ENCODE results near the gene INO80D.

DNA sequence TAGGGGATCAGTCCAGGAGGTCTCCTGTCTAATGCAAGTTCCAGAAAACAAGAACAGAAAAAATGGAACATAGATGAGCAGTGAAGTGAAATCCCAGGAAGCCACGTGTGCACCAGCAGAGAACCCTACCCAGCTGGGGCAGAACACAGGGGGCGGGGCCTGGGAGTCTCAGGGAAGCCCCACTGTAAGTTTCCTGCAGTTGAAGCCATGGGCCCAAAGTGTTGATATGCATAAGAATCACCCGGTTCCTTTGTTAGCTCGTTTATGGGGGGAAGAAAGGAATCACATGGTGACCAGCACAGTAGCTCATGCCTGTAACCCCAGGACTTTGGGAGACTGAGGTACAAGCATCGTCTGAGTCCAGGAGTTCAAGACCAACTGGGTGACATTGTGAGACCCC, 131.3 kb downstream of the INO80D start:
- no peak for TF ChIP-seq SP2 (tag by site-specific recombination; IDR thresholded peaks at IDR 0.05)
- TF ChIP-seq, protein P1, sequence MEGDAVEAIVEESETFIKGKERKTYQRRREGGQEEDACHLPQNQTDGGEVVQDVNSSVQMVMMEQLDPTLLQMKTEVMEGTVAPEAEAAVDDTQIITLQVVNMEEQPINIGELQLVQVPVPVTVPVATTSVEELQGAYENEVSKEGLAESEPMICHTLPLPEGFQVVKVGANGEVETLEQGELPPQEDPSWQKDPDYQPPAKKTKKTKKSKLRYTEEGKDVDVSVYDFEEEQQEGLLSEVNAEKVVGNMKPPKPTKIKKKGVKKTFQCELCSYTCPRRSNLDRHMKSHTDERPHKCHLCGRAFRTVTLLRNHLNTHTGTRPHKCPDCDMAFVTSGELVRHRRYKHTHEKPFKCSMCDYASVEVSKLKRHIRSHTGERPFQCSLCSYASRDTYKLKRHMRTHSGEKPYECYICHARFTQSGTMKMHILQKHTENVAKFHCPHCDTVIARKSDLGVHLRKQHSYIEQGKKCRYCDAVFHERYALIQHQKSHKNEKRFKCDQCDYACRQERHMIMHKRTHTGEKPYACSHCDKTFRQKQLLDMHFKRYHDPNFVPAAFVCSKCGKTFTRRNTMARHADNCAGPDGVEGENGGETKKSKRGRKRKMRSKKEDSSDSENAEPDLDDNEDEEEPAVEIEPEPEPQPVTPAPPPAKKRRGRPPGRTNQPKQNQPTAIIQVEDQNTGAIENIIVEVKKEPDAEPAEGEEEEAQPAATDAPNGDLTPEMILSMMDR (tag by site-specific recombination; IDR thresholded peaks at IDR 0.05): no peak
- TF ChIP-seq, protein P2, sequence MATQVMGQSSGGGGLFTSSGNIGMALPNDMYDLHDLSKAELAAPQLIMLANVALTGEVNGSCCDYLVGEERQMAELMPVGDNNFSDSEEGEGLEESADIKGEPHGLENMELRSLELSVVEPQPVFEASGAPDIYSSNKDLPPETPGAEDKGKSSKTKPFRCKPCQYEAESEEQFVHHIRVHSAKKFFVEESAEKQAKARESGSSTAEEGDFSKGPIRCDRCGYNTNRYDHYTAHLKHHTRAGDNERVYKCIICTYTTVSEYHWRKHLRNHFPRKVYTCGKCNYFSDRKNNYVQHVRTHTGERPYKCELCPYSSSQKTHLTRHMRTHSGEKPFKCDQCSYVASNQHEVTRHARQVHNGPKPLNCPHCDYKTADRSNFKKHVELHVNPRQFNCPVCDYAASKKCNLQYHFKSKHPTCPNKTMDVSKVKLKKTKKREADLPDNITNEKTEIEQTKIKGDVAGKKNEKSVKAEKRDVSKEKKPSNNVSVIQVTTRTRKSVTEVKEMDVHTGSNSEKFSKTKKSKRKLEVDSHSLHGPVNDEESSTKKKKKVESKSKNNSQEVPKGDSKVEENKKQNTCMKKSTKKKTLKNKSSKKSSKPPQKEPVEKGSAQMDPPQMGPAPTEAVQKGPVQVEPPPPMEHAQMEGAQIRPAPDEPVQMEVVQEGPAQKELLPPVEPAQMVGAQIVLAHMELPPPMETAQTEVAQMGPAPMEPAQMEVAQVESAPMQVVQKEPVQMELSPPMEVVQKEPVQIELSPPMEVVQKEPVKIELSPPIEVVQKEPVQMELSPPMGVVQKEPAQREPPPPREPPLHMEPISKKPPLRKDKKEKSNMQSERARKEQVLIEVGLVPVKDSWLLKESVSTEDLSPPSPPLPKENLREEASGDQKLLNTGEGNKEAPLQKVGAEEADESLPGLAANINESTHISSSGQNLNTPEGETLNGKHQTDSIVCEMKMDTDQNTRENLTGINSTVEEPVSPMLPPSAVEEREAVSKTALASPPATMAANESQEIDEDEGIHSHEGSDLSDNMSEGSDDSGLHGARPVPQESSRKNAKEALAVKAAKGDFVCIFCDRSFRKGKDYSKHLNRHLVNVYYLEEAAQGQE (tag by site-specific recombination; IDR thresholded peaks at IDR 0.05): no peak
- TF ChIP-seq ZNF366 (tag by site-specific recombination; conservative IDR thresholded peaks at IDR 0.05): no peak
- no peak for TF ChIP-seq ZNF629 (tag by site-specific recombination; IDR thresholded peaks at IDR 0.05)

Measured in HEK293 (cell line).